Mammary epithelial cell (primary cell): ENCODE data around the gene CDC37.

Experiments used
- EZH2 ChIP-seq: IDR thresholded peaks from 2 replicates; pipeline ENCODE4 v1.6.1; 2012; ENCODE audit warnings: low read length, inconsistent platforms, borderline replicate concordance
- TF ChIP-seq, protein P1 (sequence below), 2 donors: IDR thresholded peaks in 1 of 2; conservative IDR thresholded peaks in 1 of 2; 2 replicates each; pipeline ENCODE4 v1.5.1; 2011 to 2012; ENCODE audit warnings: inconsistent platforms in 2 of 2, low read length in 2 of 2, mild to moderate bottlenecking in 2 of 2, control low read depth in 1 of 2, low read depth in 1 of 2; ENCODE audit not compliant: insufficient read depth in 1 of 2; ENCODE audit errors: extremely low read depth in 1 of 2

DNA sequence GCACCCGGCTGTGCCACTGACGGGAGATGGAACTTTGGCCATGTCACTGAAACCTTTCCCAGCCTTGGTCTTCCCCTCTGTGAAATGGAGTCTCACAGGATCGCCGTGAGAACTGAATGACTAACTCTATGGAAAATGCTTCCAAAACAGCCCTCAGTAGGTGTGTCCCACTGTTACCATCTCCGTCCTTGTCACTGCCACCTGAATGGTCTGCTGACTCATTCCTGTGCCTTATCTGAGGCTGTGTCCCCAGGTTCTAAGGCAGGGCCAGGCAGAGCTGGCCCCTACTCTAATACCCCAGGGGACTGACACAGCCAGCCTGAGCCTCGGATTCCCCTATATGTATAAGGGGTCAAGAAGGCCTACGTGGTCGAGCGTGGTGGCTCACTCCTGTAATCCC lies 4.5 kb downstream of the CDC37 start:
- TF ChIP-seq, protein P1, sequence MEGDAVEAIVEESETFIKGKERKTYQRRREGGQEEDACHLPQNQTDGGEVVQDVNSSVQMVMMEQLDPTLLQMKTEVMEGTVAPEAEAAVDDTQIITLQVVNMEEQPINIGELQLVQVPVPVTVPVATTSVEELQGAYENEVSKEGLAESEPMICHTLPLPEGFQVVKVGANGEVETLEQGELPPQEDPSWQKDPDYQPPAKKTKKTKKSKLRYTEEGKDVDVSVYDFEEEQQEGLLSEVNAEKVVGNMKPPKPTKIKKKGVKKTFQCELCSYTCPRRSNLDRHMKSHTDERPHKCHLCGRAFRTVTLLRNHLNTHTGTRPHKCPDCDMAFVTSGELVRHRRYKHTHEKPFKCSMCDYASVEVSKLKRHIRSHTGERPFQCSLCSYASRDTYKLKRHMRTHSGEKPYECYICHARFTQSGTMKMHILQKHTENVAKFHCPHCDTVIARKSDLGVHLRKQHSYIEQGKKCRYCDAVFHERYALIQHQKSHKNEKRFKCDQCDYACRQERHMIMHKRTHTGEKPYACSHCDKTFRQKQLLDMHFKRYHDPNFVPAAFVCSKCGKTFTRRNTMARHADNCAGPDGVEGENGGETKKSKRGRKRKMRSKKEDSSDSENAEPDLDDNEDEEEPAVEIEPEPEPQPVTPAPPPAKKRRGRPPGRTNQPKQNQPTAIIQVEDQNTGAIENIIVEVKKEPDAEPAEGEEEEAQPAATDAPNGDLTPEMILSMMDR (conservative IDR thresholded peaks at IDR 0.05 in 1 of 2, IDR thresholded peaks at IDR 0.05 in 1 of 2; ENCODE audit: extremely low read depth in 1 of 2, insufficient read depth in 1 of 2, low read depth in 1 of 2, low read length in 2 of 2): no peak
- no peak for TF ChIP-seq EZH2
